NCI-H510A (cell line): ENCODE measurements around the gene ERN2.
"Not testable (repeated sequence)": the region's sequence is repeated elsewhere in the genome, so short reads cannot be mapped to it uniquely, and the experiment has no call there.

ENCODE experiments used
- DNase-seq: peaks from one replicate; lab custom pipeline; 2025; lab: John Stamatoyannopoulos, UW

The ERN2 gene

DNA sequence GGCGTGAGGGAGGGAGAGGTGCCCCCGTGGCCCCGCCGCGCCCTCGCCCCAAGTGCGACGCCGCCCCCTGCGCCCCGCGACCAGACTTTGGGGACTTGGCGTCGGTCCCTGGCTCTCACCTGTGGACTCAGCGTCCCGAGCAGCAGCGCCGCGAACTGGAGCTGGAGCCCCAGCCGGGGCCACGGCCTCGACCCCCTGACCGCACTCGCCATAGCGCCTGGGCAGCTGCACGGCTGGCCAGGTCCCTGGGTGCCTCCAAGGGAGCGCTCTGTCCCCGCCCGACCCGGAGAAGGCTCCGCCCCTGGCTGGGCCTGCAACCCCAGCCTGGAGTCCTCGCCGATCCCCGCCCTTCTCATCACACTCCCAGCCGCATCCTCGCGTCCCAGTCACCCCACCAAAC, at the start of gene ERN2:
Gene ERN2, minus strand, starts transcription at position 247 of the 400 bp plus-strand sequence. Its CDS starts 35 bp downstream, at position 212.
- no peak for DNase-seq

GRCh38 chr16:23757937-23758619, 45.1 kb upstream of the ERN2 start:
- DNase-seq = no peak

DNA sequence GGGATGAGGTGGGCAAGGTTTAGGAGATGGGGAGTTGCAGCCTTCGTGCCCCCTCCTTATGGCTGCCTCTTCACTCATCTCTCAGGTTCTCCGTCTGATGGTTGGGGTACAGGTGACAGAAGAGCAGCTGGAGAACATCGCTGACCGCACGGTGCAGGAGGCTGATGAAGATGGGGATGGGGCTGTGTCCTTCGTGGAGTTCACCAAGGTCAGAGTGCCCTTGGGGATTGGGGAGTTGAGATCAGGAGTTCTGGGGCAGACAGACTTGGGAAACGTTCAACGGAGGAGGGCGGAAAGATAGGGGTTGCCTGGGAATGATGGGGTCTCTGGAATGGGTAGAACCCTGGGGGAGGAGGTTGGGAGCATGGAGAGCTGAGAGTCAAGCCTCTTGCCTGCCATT, 44.1 kb upstream of the ERN2 start:
- DNase-seq = no peak

GRCh38 chr16:23755484-23755809, 42.4 kb upstream of the ERN2 start:
- DNase-seq = no peak

GRCh38 chr16:23754594-23755483, 41.8 kb upstream of the ERN2 start, which contains the start of gene CHP2:
TSS of gene CHP2 (plus strand) at chr16:23755026. CDS start at chr16:23755050, 24 bp downstream.
- no peak for DNase-seq

DNA sequence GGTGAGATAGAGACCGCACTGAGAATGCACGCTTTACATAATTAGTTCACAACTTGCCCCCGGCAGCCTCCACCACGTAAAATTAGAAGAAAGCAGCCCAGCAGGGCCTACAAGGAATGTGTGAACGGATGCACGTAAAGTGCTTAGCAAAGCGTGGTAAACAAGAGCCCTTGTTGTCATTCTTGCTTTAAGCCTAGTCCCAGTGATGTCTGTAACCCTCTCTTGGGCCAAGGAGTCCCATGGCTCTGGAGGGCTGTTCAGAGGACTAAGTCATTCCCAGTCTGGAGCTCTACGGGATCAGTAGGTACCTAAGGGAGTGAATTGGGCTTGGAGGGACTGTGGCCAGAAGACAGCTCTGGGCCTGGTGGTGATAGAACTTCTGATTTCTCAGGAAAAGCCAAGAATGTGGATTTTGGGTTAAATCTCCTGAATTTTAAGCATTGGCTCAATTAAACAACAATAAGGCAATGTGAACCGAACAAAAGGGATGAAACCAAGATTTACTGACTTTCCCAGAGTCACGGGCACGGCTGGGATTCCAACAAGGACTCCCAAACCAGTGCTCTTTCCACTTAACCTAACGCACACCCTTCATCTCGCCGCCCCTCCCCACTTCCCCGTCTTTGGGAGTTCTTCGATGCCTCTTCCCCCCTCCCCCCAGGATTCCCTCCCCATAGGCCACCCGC, 41.0 kb upstream of the ERN2 start:
- DNase-seq = no peak

- not testable (repeated sequence) for DNase-seq
Measured at GRCh38 chr16:23751053-23751452, 38.0 kb upstream of the ERN2 start.

GRCh38 chr16:23748630-23749029, 35.6 kb upstream of the ERN2 start:
- no peak for DNase-seq

DNA sequence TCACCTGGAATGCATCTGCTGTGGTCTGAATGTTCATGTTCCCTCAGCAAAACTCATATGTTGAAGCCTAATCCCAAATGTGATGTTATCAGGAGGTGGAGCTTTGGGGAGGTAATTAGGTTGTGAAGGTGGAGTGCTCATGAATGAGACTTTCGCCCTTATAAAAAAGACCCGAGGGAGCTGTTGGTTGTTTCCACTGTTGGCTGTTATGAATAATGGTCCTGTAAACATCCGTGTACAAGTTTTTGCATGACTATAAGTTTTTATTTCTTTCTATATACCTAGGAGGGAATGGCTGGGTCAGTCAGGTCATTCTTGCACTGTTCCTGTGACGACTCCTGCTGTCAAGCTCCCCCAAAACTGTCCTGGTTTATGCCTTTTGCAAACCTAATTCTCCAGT, 32.2 kb upstream of the ERN2 start:
- DNase-seq = no peak

- DNase-seq = no peak
Measured at GRCh38 chr16:23742766-23743165, 29.7 kb upstream of the ERN2 start.

DNA sequence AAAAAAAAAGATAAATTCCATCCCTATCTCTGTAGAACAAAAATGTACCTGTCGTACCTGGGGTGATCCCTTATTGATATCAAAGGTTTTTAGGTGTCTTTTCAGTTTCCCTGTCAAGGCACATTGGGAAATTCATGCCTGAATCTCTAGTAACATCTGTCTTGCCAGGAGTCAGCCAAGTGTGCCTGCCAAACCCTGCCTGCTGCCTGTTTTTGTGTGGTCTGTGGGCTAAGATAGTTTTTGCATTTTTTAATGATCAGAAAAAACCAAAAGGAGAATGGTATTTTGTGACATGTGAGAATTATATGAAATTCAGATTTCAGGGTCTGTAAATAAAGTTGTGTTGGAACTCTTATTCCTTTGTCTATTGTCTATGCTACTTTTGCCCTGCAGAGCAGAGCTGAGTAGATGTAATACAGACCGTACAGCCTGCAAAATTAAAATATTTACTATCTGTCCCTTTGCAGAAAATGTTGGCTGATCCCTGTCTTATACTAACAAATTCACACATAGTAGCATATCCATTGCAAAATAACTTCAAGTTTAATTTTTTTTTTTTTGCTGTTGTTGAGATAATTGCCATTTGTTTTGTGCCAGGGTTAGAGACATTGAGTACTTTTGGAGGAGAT, 28.8 kb upstream of the ERN2 start:
- DNase-seq = no peak

GRCh38 chr16:23739516-23739915, 26.5 kb upstream of the ERN2 start:
- no peak for DNase-seq

GRCh38 chr16:23737423-23738028, 24.5 kb upstream of the ERN2 start:
- not testable (repeated sequence) for DNase-seq

DNA sequence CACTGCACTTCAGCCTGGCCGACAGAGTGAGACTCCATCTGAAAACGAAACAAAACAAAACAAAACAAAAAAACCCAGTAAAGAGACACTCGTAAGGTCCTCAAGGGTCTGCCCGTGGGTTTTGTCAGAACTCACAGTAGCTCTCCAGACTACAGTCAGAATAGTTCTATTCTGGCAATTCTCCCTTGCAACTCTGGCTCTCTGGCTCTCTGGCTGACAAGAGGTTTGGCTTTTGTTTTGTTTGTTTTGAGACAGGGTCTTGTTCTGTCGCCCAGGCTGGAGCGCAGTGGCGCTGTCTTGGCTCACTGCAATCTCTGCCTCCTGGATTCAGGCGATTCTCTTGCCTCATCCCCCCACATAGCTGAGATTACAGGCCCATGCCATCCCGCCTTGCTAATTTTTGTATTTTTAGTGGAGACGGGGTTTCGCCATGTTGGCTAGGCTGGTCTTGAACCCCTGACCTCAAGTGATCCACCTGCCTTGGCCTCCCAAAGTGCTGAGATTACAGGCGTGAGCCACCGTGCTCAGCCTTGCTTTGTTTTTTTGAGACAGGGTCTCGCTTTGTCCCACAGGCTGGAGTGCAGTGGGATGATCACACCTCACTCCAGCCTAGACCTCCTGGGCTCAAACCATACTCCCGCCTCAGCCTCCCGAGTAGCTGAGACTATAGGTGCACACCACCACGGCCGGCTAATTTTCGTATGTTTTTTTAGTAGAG, 21.3 kb upstream of the ERN2 start:
- DNase-seq = no peak

DNA sequence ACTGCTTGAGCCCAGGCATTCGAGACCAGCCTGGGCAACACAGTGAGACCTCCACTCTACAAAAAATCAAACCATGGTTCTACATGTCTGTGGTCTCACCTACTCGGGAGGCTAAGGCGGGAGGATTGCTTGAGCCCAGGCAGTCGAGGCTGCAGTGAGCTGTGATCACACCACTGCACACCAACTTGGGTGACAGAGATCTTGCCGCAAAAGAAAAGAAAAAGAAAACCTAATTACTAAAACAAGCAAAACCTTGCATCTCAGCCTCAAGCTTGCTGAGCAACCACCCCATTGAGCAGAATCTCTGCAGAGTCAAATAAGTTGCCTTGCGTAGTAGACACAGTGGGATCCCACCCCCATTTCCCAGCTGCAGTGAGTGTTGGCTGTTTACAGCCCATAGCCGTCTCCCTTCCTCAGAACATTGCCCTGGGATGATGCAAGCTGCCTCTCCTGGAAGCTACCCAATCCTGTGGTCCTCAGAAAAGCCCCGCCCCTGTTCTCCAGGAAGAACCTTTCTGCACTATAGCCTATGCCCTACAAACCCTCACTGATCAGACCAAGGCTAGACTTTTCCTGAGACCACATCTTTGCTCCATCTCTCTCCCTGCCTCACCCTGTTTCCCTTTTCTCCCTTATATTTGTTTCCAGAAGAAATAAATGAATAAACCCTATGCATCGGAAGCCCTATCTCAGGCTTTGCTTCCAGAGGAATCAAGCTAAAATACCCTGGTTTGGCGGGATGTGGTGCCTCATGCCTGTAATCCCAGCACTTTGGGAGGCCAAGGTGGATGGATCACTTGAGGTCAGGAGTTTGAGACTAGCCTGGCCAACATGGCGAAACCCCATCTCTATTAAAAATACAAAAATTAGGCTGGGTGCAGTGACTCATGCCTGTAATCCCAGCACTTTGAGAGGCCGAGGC, 16.7 kb upstream of the ERN2 start:
- DNase-seq = no peak

DNA sequence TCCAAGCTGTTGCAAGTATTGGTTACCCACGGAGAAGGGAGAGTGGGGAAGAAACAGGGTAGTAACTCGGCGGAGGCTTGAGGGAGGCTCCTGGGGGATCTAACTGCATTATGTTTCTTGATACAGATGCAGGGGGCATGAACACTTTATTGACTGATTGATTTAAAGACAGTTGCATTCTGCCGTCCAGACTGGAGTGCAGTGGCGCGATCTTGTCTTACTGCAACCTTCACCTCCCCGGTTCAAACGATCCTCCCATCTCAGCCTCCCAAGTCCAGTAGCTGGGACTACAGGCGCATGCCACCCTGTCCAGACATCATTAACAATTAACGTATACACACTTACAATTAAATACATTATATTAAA, 15.1 kb upstream of the ERN2 start:
- DNase-seq = no peak

DNA sequence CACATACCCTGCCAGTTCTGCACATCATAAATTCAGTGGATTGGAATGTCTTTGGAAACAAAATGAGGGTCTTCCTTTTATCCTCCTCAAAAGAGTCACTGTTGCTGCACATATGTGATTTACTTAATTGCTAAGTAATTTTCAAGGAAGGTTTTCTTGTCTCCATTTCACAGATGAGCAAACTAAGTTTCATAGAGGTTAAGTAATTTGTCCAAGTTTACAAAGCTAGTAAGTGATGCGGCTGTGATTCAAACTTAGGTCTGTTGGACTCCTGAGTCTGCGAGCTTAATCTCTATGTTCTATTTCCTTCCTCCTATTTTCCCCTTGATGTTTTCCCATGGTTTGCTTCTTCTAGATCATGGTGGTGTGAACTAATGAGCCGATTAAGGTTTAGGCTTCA, 13.7 kb upstream of the ERN2 start:
- no peak for DNase-seq

DNA sequence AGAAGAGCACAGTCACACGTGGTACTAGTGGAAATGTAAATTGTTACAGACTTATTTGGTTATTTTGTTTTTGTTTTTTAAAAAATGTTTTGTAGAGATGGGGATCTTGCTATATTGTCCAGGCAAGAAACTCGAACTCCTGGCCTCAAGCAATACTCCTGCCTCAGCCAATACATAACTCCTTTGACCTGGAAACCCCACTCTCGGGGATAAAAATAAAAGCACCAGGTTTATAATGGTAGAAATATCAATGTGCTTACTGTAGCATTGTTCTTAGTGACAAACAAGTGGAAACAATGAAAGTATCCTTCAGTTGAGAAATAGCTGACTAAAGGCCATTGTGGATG, 11.7 kb upstream of the ERN2 start:
- DNase-seq = no peak

- no peak for DNase-seq
Measured at GRCh38 chr16:23724096-23724784, 11.2 kb upstream of the ERN2 start.
